NCI-H2081 (cell line): Measurements from ENCODE around the gene DDX42.
A peak's percentile ranks its signal among the peaks of the same experiment; 100 is the strongest.

ENCODE experiments used
- DNase-seq, 2 experiments: peaks; one replicate each; lab custom pipeline; 2025; lab: John Stamatoyannopoulos, UW

DDX42 gene

GRCh38 chr17:63774141-63774968 is at the start of gene DDX42:
Gene DDX42, plus strand, starts transcription at chr17:63774170. Its CDS starts 12,880 bp downstream, at chr17:63787050.
- DNase-seq = peak; percentile 63 to 69

- no peak for DNase-seq
These were observed 38.3 kb upstream of the DDX42 start for GRCh38 chr17:63735691-63736090.

- peak in 1 of 2 experiments; percentile 22 for DNase-seq
These were observed 33.4 kb upstream of the DDX42 start for GRCh38 chr17:63740464-63741142.

- peak in 1 of 2 experiments; percentile 58 for DNase-seq
These were observed 32.9 kb upstream of the DDX42 start for GRCh38 chr17:63741143-63741407.

GRCh38 chr17:63741408-63742173 is 32.4 kb upstream of the DDX42 start, which contains the start of gene STRADA:
Gene STRADA, minus strand, starts transcription at chr17:63741799. Its CDS starts 13,430 bp downstream, at chr17:63728369.
- peak; percentile 100 for DNase-seq

GRCh38 chr17:63751806-63752205 is 22.2 kb upstream of the DDX42 start:
- DNase-seq = no peak

- DNase-seq = no peak
These were observed 21.3 kb upstream of the DDX42 start for GRCh38 chr17:63752707-63753106.

- no peak for DNase-seq
These were observed 20.8 kb upstream of the DDX42 start for GRCh38 chr17:63753215-63753614.

GRCh38 chr17:63754046-63754445 is 19.9 kb upstream of the DDX42 start:
- DNase-seq = no peak

- DNase-seq = no peak
These were observed 15.5 kb upstream of the DDX42 start for GRCh38 chr17:63758428-63758827.

GRCh38 chr17:63760771-63761539 is 13.0 kb upstream of the DDX42 start:
- DNase-seq = no peak

- DNase-seq = no peak
These were observed 11.6 kb upstream of the DDX42 start for GRCh38 chr17:63762161-63763078.

GRCh38 chr17:63764716-63765115 is 9.3 kb upstream of the DDX42 start:
- DNase-seq = no peak

GRCh38 chr17:63766754-63767153 is 7.2 kb upstream of the DDX42 start:
- no peak for DNase-seq

GRCh38 chr17:63768433-63768832 is 5.5 kb upstream of the DDX42 start:
- no peak for DNase-seq

- DNase-seq = peak; percentile 30 to 48
These were observed 1.1 kb upstream of the DDX42 start for GRCh38 chr17:63772801-63773271.

GRCh38 chr17:63773272-63774140 is 464 bp upstream of the DDX42 start, which contains the start of gene CCDC47:
Gene CCDC47, minus strand, starts transcription at chr17:63773597. Its CDS starts 7,422 bp downstream, at chr17:63766175.
- peak; percentile 100 for DNase-seq

- no peak for DNase-seq
These were observed 947 bp downstream of the DDX42 start for GRCh38 chr17:63774969-63775265.

GRCh38 chr17:63775420-63775819 is 1.4 kb downstream of the DDX42 start:
- no peak for DNase-seq

GRCh38 chr17:63780507-63780906 is 6.5 kb downstream of the DDX42 start:
- DNase-seq = no peak
